Neural cell (in vitro differentiated cells): ENCODE data around the gene KCTD18. TPM values are rescaled to one million over a fixed set of nuclear protein-coding genes. Genes with fewer than 3 reads are reported as not detected.

Experiments used
- H2AFZ ChIP-seq: fragments of 200-600, 300-800 bp; sonication (generic), shearing (Covaris generic); 2 replicates; pipeline ENCODE4 v1.6.0; 2014; ENCODE audit warnings: low read depth, mild to moderate bottlenecking, antibody characterized with exemption, low read length, moderate library complexity
- H3F3A ChIP-seq: fragments of 200-600 bp; shearing (Covaris generic); 2 replicates; pipeline ENCODE4 v1.6.1; 2016; ENCODE audit warnings: mild to moderate bottlenecking, moderate library complexity, mixed read lengths, antibody characterized with exemption, low read length; ENCODE audit not compliant: insufficient read depth, poor library complexity, severe bottlenecking
- H3K27ac ChIP-seq: fragments of 200-600, 300-800 bp; sonication (generic), shearing (Covaris generic); 2 replicates; pipeline ENCODE4 v1.5.1; 2014; ENCODE audit warnings: mild to moderate bottlenecking, low read length, moderate library complexity
- H3K27me3 ChIP-seq: fragments of 300-800, 200-600 bp; sonication (generic), shearing (Covaris generic); 2 replicates; pipeline ENCODE4 v1.6.0; 2014; ENCODE audit warnings: mild to moderate bottlenecking, low read depth, low read length, moderate library complexity; ENCODE audit not compliant: insufficient read depth
- H3K36me3 ChIP-seq: fragments of 300-800, 200-600 bp; sonication (generic), shearing (Covaris generic); 2 replicates; pipeline ENCODE4 v1.5.1; 2014; ENCODE audit warnings: mild to moderate bottlenecking, antibody characterized with exemption, low read length, moderate library complexity; ENCODE audit not compliant: insufficient read depth
- H3K4me2 ChIP-seq: fragments of 300-800, 200-600 bp; sonication (generic), shearing (Covaris generic); 2 replicates; pipeline ENCODE4 v1.6.0; 2014; ENCODE audit warnings: mild to moderate bottlenecking, low read length
- H3K4me3 ChIP-seq: fragments of 300-800, 200-600 bp; sonication (generic), shearing (Covaris generic); 2 replicates; pipeline ENCODE4 v1.5.1; 2014; ENCODE audit warnings: mild to moderate bottlenecking, low read length, moderate library complexity
- H3K79me2 ChIP-seq: fragments of 200-600 bp; shearing (Covaris generic); replicated peaks from 2 replicates; pipeline ENCODE4 v1.6.0; 2014; ENCODE audit warnings: mild to moderate bottlenecking, low read length, moderate library complexity; ENCODE audit not compliant: insufficient read depth
- H3K9ac ChIP-seq: fragments of 300-800, 200-600 bp; sonication (generic), shearing (Covaris generic); 2 replicates; pipeline ENCODE4 v1.6.1; 2016; ENCODE audit warnings: mild to moderate bottlenecking, low read length, mixed read lengths
- H3K9me2 ChIP-seq: fragments of 200-600 bp; shearing (Covaris generic); 2 replicates; pipeline ENCODE4 v1.6.1; 2016; ENCODE audit warnings: mild to moderate bottlenecking, low read length, mixed read lengths; ENCODE audit not compliant: insufficient read depth
- H3K9me3 ChIP-seq: fragments of 200-600, 300-800 bp; sonication (generic), shearing (Covaris generic); 2 replicates; pipeline ENCODE4 v1.6.1; 2016; ENCODE audit warnings: mild to moderate bottlenecking, mixed run types, low read length, moderate library complexity, mixed read lengths
- H4K20me1 ChIP-seq: fragments of 200-600 bp; shearing (Covaris generic); 2 replicates; pipeline ENCODE4 v1.6.1; 2016; ENCODE audit warnings: mild to moderate bottlenecking, mixed run types; ENCODE audit not compliant: insufficient read depth
- EP300 ChIP-seq: fragments of 450-650 bp; conservative IDR thresholded peaks from 2 replicates; pipeline ENCODE4 v1.6.1; 2014; ENCODE audit warnings: antibody characterized with exemption, mild to moderate bottlenecking, moderate library complexity; ENCODE audit not compliant: poor library complexity, severe bottlenecking
- EZH2 ChIP-seq: fragments of 200-600, 300-800 bp; shearing (Covaris generic), sonication (generic); IDR thresholded peaks from 2 replicates; pipeline ENCODE4 v1.6.1; 2014; ENCODE audit warnings: antibody characterized with exemption, low read length, borderline replicate concordance, mild to moderate bottlenecking; ENCODE audit not compliant: insufficient read depth, poor library complexity, severe bottlenecking
- MXI1 ChIP-seq: fragments of 450-650 bp; conservative IDR thresholded peaks from 2 replicates; pipeline ENCODE4 v1.6.1; 2014; ENCODE audit warnings: antibody characterized with exemption, mild to moderate bottlenecking; ENCODE audit not compliant: poor library complexity, severe bottlenecking
- POLR2AphosphoS5 ChIP-seq: IDR thresholded peaks from 2 replicates; pipeline ENCODE4 v1.6.1; 2012
- RAD21 ChIP-seq: fragments of 450-650 bp; conservative IDR thresholded peaks from 2 replicates; pipeline ENCODE4 v1.6.1; 2014; ENCODE audit warnings: antibody characterized with exemption, mild to moderate bottlenecking, moderate library complexity
- REST ChIP-seq: IDR thresholded peaks from 2 replicates; pipeline ENCODE4 v1.6.1; 2012; ENCODE audit warnings: borderline replicate concordance
- SMC3 ChIP-seq: fragments of 450-650 bp; conservative IDR thresholded peaks from 2 replicates; pipeline ENCODE4 v1.6.1; 2014; ENCODE audit warnings: antibody characterized with exemption, mild to moderate bottlenecking, moderate library complexity; ENCODE audit not compliant: poor library complexity
- TAF1 ChIP-seq: IDR thresholded peaks from 2 replicates; pipeline ENCODE4 v1.6.1; 2012; ENCODE audit warnings: low read depth
- polyA plus RNA-seq: library from polyadenylated mRNA; depleted of rRNA; stranded (reverse); fragments of >200 nt; gene quantifications from 2 replicates; pipeline ENCODE4 v1.2.3, GENCODE V29; 2014
- TF ChIP-seq, protein P1 (sequence below): fragments of 450-650 bp; IDR thresholded peaks from 2 replicates; pipeline ENCODE4 v1.5.1; 2014; ENCODE audit warnings: antibody characterized with exemption, mild to moderate bottlenecking, moderate library complexity; ENCODE audit not compliant: poor library complexity, severe bottlenecking

The KCTD18 gene
- polyA plus RNA-seq, 1 donor from 2014 or later, result 17.0 TPM

GRCh38 chr2:200538139-200538538 is 28.3 kb upstream of the KCTD18 start:
- H3K9ac ChIP-seq, result no peak overlapping the region
- no peak overlapping the region for H3K4me3 ChIP-seq
- no peak overlapping the region for H2AFZ ChIP-seq
- no peaks in the 10 kb centered on the region for H3K79me2 ChIP-seq
- H3K9me2 ChIP-seq, result no peaks in the 10 kb centered on the region
- no peaks in the 10 kb centered on the region for H3K9me3 ChIP-seq
- TF ChIP-seq REST (no peak), EZH2 (no peak), EP300 (no peak), POLR2AphosphoS5 (no peak), RAD21 (no peak), SMC3 (no peak), TAF1 (no peak), MXI1 (no peak)
- TF ChIP-seq, protein P1, sequence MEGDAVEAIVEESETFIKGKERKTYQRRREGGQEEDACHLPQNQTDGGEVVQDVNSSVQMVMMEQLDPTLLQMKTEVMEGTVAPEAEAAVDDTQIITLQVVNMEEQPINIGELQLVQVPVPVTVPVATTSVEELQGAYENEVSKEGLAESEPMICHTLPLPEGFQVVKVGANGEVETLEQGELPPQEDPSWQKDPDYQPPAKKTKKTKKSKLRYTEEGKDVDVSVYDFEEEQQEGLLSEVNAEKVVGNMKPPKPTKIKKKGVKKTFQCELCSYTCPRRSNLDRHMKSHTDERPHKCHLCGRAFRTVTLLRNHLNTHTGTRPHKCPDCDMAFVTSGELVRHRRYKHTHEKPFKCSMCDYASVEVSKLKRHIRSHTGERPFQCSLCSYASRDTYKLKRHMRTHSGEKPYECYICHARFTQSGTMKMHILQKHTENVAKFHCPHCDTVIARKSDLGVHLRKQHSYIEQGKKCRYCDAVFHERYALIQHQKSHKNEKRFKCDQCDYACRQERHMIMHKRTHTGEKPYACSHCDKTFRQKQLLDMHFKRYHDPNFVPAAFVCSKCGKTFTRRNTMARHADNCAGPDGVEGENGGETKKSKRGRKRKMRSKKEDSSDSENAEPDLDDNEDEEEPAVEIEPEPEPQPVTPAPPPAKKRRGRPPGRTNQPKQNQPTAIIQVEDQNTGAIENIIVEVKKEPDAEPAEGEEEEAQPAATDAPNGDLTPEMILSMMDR, result no peak
- H3K36me3 ChIP-seq, result no peaks in the 10 kb centered on the region
- no peak overlapping the region for H3K27ac ChIP-seq
- no peaks in the 10 kb centered on the region for H4K20me1 ChIP-seq
- no peak overlapping the region for H3K4me2 ChIP-seq
- no peaks in the 10 kb centered on the region for H3F3A ChIP-seq
- no peaks in the 10 kb centered on the region for H3K27me3 ChIP-seq

- Histone ChIP-seq H2AFZ (no peak overlapping the region), H3K79me2 (no peaks in the 10 kb centered on the region)
These were observed 24.7 kb upstream of the KCTD18 start for GRCh38 chr2:200534572-200534971.

More at GRCh38 chr2:200534572-200534971, 24.7 kb upstream of the KCTD18 start:
- H3K27ac ChIP-seq, result no peak overlapping the region
- no peaks in the 10 kb centered on the region for H3K9me3 ChIP-seq
- H3K36me3 ChIP-seq, result no peaks in the 10 kb centered on the region
- no peaks in the 10 kb centered on the region for H3K27me3 ChIP-seq
- H4K20me1 ChIP-seq, result no peaks in the 10 kb centered on the region
- no peak overlapping the region for H3K4me3 ChIP-seq
- TF ChIP-seq EP300, result no peak
- no peak for TF ChIP-seq SMC3
- no peak for TF ChIP-seq TAF1
- TF ChIP-seq REST, result no peak
- TF ChIP-seq EZH2, result no peak
- H3K9ac ChIP-seq, result no peak overlapping the region
- no peaks in the 10 kb centered on the region for H3K9me2 ChIP-seq
- no peaks in the 10 kb centered on the region for H3F3A ChIP-seq
- no peak overlapping the region for H3K4me2 ChIP-seq
